NAMALWA (cell line): Measurements from ENCODE around the gene C17orf75.

Experiments
- DNase-seq: peaks from one replicate; pipeline ENCODE4 v3.0.0-alpha.2; 2015; ENCODE audit warnings: low spot score

Gene C17orf75

DNA sequence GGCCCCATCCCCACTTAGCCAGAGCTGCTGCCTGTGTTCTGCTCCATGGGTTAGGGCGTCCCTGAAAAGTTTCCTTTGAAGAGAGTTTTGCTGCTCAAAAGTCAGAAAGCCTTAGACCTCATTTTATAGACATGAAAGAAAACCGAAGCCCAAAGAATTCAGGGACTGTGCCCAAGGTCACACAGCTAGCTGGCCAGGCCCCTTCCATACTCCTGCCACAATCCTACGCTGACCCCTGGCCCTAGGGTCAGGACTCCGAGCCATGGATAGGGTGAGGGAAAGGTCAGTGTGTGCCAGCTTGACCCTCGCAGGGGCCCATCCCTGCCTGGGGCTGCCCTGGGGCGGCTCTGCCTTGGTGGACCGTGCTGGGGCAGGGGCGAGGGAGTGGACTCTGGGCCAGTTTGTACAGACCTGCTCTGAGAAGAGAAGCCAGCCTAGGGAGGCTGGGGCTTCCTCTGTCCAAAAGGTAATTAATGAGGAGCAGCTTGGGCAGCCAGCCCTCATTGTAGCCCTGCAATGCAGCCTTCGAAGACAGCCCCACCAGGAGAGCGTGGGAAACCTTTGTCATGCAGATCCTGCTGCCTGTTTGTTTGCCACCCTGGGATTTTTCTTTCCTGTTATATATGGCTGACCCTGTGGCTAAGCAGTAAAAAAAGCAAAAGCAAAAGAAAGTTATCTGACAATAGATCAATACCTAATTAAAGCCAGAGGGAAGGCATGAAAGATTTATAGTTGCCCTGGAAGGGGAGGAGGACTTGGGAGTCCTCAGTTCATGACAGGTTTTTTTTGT, 38.9 kb downstream of the C17orf75 start:
- DNase-seq = no peak

GRCh38 chr17:32302037-32302436, 39.9 kb downstream of the C17orf75 start:
- no peak for DNase-seq

DNA sequence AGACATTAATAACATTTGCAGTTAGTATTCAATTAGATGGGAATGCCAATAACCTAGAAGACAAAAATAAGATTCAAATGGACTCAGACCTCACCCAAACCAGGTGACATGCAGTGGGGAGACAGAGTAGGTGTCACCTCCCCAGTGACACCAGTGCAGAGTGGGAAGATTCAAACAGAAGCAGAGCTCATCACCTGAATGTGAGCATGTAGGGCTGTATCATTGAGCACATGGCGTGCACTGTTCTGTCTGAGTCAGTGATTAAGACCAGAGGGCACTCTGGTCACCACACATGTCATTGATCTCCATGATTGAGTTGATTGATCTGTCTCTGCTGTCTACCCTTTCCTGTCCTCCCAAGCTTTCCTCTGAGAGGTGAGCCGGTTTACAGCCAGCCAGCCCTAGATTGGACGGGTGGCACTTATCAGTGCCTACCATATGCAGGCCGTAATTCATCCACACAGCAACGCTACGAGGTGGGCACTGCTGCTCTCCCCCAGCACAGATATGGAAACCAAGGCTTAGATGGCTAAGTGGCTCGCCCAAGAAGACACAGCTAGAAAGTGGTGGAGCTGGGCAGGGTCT, 42.3 kb downstream of the C17orf75 start:
- no peak for DNase-seq

GRCh38 chr17:32298721-32299579, 43.0 kb downstream of the C17orf75 start:
- no peak for DNase-seq

DNA sequence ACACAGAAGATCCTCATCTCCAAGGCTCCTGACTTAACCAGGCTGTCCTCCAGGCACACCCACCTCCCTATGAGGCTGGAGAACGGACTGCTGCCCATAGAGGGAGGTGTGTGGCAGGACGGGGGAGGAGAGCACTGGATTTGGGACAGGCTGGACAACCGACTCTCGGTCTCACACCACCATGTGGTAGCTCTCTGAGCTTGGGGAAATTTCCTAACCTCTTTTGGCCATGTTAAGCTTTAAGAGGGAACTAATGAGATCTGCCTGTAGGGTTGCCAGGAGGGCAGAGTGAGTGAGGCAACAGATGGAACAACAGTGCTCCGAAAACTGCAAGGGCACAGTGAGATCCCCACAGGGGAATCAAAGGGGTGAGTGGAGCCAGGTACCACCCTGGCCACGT, 43.7 kb downstream of the C17orf75 start:
- no peak for DNase-seq

GRCh38 chr17:32297860-32298259, 44.1 kb downstream of the C17orf75 start:
- DNase-seq = no peak

GRCh38 chr17:32297424-32297823, 44.5 kb downstream of the C17orf75 start:
- no peak for DNase-seq

DNA sequence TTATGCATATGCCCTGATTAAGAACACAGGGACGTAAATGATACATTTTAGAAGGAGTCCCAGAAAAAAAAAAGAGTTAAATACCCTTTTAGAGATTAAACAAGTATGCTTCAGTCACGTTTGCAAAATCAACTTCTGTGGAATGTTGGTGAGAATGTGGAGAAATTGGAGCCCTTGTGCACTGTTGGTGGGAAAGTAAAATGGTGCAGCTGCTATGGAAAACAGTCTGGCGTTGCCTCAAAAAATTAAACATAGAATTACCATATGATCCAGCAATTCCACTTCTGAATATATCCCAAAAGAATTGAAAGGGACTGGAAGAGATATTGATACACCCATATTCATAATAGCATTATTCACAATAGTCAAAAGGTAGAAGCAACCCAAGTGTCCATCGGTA, 49.9 kb downstream of the C17orf75 start:
- no peak for DNase-seq

GRCh38 chr17:32289471-32290070, 52.4 kb downstream of the C17orf75 start:
- DNase-seq = no peak

- no peak for DNase-seq
Observed at GRCh38 chr17:32288615-32289014, 53.4 kb downstream of the C17orf75 start.

GRCh38 chr17:32287804-32288511, 54.0 kb downstream of the C17orf75 start:
- no peak for DNase-seq

- no peak for DNase-seq
Observed at GRCh38 chr17:32286518-32286900, 55.5 kb downstream of the C17orf75 start.

- DNase-seq = no peak
Observed at GRCh38 chr17:32285746-32286517, 56.0 kb downstream of the C17orf75 start.

DNA sequence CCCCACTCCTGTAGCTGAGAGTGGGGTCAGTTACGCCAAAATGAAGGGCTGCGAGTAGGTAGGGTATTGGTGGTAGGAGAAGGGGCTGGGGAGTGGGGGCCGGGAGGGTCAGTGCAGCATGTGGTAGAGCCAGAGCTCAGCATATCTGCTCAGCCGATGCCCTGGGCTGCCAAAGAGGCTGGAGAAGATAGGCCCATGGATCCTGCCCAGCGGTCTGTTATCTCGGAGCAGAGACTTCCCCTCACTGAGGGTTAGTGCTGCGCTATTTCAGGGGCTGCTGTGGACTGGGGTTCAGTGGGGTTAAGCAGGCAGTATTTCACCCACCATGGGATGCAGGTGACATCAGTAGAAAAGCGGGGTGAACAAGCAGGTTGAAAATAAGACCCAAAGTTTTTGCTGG, 56.7 kb downstream of the C17orf75 start:
- DNase-seq = no peak

DNA sequence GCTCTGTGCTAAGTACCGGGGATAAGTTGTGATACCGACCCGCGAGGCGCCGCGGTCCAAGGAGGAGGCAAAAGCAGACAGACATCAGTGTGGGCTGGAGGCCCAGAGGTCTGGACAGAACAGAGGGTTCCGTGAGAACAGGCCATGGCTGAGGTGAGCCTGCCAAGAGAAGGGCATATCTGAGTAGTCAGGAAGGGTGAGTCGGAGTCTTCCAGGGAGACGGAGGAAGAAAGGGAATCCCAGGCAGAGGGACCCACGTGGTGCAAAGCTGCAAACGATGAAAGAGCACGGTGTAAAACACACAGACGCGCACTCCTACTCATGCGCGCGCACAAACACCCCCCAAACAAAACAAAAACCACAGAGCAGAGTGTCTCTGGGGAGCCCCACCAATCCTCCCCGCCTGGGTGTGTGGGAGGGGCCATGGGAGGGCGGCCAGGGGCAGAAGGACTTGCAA, 58.2 kb downstream of the C17orf75 start:
- peak; percentile 24 for DNase-seq

DNA sequence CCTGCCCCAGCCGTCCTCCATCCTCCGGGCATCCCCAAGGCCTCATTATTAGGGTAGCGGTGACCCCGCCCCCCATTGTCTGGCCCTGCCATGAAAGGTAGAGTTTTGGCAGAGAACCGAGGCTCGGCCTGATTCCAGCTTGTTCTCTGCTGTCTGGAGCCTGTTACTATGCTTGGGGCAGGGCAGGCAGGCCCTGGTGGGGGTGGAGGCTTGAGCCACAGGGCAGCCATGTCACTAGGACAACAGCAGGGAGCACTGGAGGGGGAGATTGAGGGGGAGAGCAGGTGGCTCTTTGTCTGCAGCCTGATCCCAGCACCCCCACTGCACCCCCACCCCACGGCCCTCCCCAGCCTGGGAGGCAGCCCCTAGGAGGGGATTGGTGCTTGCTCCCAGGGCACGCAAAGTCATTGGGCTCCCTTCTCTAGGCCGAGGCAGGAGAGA, 60.9 kb downstream of the C17orf75 start:
- DNase-seq = no peak

GRCh38 chr17:32279891-32280716, 61.9 kb downstream of the C17orf75 start:
- no peak for DNase-seq

- no peak for DNase-seq
Observed at GRCh38 chr17:32278815-32279214, 63.2 kb downstream of the C17orf75 start.
